HG02840 (cell line): ENCODE results near the gene VPS39.

Source experiments
- ATAC-seq: cut with Tn5 transposase; IDR thresholded peaks from one replicate; pipeline ENCODE4 v1.9.1; 2021; ENCODE audit warnings: mild to moderate bottlenecking, moderate library complexity, moderate number of reproducible peaks; ENCODE audit not compliant: unreplicated experiment, low FRiP score

Gene VPS39

DNA sequence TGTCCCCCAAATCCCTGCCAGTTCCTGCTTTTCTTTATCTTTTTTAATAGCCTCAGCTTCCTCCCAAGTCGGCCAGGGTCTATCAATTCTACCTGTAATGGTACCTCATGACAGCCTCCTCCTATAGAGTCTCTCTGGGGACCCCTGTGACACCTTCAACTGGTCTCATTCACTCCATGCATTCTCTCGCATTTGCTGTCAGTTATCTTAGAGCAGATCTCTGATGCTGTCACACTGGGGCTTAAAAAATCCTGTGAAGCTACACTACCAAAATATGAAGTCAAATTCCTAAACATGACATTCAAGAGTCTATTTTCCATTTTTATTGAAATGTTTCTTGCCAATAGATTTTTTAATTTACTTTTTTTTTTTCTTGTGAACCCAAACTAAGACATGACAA lies 5.5 kb downstream of the VPS39 start:
- no peak for ATAC-seq

- ATAC-seq = no peak
Measured at GRCh38 chr15:42201801-42202200, 6.3 kb downstream of the VPS39 start.

- ATAC-seq = no peak
Measured at GRCh38 chr15:42199126-42199525, 9.0 kb downstream of the VPS39 start.

GRCh38 chr15:42198516-42198915 lies 9.6 kb downstream of the VPS39 start:
- ATAC-seq = no peak

- ATAC-seq = no peak
Measured at GRCh38 chr15:42194513-42194912, 13.6 kb downstream of the VPS39 start.

DNA sequence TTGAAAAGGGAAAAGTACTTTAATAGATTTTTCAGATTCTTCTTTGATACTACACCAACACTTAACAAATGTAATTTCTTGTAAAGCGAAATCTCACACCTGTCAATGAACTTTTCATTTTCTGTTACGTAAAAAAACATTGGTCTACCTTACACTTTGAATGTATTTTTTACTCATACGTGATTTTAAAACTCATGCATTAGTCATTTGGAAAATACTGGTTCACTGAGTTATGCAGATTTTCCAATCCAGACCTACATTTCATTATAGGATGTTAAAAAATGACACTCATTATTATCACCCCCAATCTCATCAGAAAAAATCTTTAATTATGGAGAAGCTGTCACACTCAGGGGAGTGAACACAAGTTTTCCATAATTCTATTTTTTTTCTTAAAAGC lies 14.7 kb downstream of the VPS39 start:
- ATAC-seq = no peak

DNA sequence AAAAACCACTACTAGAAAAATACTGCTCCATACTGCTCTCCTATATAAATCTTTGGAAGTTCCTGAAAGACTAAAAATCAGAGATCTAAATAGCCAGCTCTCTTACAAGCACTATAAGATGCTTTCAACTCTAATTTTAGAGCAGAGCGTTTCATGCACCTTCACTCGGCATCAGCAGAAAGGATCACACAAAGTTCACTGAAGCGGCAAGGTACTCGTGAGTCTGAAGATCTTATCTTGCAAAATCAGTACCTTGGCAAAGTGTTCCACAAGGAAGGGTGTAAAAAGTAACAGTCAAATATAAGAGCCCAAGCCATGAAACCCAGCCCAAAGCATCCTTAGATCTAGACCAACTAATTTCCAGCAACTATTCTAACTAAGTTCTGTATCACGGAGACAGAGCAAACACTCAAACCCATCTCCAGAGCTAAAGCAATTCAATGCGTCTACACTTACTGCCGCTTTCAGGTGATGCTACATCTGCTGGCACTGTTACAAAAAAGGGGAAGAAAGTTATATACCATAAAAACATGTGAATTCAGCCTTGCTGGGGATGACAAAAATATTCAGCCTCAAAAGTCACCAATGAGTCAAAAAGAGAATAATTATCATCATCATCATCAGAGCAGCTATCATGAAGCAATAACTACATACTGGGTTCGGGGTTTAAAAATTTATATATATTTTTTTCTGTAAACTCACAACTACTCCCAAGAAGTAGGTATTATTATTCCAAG lies 16.3 kb downstream of the VPS39 start:
- ATAC-seq = no peak

DNA sequence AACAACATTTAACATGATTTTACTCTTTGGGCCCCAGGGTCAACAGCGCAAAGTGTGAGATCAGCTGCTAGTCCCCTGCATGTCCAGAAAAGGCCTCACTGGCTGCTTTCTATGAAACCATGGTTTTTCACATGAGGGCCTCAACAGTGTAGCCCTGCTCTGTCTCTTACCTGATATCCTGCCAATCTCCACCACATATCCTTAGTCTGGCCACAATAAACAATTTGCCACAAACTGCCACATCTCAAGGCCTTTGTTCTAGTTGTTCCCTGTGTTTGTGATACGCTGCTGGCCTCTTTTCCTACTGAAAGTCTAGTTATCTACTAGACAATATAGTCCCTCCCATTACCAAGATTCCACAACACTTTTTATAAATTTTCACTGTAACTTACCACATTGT lies 17.7 kb downstream of the VPS39 start:
- no peak for ATAC-seq

GRCh38 chr15:42185801-42186200 lies 22.3 kb downstream of the VPS39 start:
- ATAC-seq = no peak

DNA sequence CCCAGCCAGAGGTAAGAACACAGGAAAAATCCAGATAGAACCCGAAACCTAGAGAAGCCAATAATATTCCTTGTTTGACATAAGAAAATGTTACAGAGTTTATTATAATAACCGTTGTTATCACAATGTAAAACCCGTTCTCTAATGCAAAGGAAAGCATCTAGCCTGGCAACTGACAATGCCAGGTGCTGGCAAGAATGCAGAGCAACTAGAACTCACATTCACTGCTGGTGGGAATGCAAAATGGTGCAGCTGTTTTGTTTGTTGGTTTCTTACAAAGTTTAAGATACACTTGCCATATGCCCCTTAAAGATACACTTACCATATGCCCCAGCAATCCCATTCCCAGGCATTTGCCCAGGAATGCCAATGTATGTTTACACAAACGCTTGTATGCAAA lies 23.4 kb downstream of the VPS39 start:
- no peak for ATAC-seq

DNA sequence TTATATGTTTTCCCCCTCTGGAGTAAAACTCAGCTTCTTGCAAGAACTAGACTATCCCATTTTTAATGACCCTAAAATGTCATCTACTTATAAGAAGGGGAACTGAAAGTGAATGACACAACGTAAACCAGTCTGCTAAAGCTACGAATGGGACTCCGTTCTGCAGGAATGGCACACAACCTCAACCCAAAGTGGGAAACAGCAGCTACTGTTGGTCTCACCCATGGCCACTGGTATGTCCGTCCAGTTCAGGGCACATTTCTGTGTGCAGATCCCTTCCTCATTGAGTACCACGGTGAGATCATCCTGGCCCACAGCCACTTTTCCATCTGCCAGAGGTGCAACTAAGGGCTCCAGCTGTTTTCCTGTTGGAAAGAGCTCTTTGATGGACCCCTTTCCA lies 23.8 kb downstream of the VPS39 start:
- ATAC-seq = no peak

DNA sequence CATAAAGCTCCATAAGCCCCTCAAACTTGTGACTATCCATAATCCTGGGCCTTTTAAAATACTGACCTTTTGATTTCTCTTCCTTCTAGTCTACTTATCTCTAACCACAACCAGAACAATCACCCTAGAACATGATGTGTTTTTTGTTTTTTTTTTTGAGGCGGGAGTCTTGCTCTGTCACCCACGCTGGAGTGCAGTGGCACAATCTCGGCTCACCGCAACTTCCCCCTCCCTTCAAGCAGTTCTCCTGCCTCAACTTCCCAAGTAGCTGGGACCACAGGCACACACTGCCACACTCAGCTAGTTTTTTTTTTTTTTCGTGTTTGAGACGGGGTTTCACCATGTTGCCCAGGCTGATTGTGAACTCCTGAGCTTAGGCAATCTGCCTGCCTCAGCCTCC lies 25.1 kb downstream of the VPS39 start:
- no peak for ATAC-seq

DNA sequence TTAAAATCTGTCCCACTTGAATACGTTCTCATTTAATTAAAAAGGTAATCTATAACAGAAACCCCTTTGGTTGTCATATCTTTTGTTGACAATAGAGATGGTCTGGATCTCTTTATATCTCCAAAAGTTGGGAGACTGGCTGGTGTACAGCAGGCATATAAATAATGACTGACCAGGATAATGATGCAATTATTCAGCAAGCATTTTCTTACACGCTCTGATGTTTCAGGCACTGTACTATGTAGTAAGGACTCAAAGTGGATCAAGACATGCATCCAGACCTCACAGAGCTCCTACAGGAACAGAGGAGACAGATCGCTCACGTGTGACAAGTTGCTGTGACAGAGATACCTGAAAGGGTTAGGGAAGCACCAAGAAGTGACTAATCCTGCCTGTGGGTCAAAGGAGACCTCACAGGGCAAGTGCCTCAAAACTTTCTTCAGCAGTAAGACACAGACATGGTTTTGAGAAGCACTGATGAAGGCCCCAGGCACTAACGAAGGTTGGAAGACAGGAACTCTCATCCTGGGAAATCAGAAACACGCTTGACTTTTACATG lies 25.7 kb downstream of the VPS39 start:
- no peak for ATAC-seq

- no peak for ATAC-seq
Measured at GRCh38 chr15:42178056-42178455, 30.0 kb downstream of the VPS39 start.

GRCh38 chr15:42175671-42176070 lies 32.4 kb downstream of the VPS39 start:
- ATAC-seq = no peak

GRCh38 chr15:42172475-42172874 lies 35.6 kb downstream of the VPS39 start:
- ATAC-seq = no peak

DNA sequence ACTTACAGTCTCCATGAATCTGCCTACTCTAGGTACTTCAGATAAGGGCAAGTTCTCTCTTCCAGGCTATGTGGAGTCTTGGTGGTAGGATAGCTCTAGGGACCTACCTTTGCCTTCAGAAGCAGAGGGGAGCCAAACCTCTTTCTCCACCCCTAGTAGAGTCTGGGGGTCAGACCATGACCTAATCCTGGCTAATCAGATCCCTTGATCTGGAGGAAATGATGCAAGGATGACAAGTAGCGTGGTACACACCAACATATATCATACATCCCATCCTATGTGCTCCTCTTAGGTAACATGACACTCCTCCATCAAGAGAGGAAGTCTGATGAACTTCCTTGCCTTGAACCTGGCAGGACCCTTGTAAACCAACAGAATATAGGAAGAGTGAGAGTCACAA lies 36.3 kb downstream of the VPS39 start:
- no peak for ATAC-seq

GRCh38 chr15:42171122-42171521 lies 37.0 kb downstream of the VPS39 start:
- ATAC-seq = no peak

- no peak for ATAC-seq
Measured at GRCh38 chr15:42166225-42166940, 41.7 kb downstream of the VPS39 start.

GRCh38 chr15:42165106-42165505 lies 43.0 kb downstream of the VPS39 start:
- ATAC-seq = no peak

GRCh38 chr15:42163947-42164550 lies 44.1 kb downstream of the VPS39 start:
- no peak for ATAC-seq
